DOHH2 (cell line): ENCODE measurements around the gene ZFPM1.

Experiments used
- H3F3A ChIP-seq: fragments of 200-600 bp; sonication (generic), shearing (Covaris generic); 2 replicates; pipeline ENCODE4 v1.6.0; 2016; ENCODE audit warnings: antibody characterized with exemption, mild to moderate bottlenecking; ENCODE audit not compliant: control insufficient read depth, insufficient read depth
- H3K27ac ChIP-seq: fragments of 200-600 bp; sonication (generic); 2 replicates; pipeline ENCODE4 v1.5.1; 2014; ENCODE audit warnings: low read depth, mild to moderate bottlenecking, low read length, moderate library complexity
- H3K27me3 ChIP-seq: fragments of 200-600 bp; sonication (generic); 2 replicates; pipeline ENCODE4 v1.6.1; 2014; ENCODE audit warnings: mild to moderate bottlenecking, low read length, mixed read lengths; ENCODE audit not compliant: control insufficient read depth
- H3K36me3 ChIP-seq: fragments of 200-600 bp; sonication (generic); 2 replicates; pipeline ENCODE4 v1.6.1; 2014; ENCODE audit warnings: mild to moderate bottlenecking, low read length, moderate library complexity, mixed read lengths; ENCODE audit not compliant: control insufficient read depth
- H3K4me1 ChIP-seq: fragments of 200-600 bp; sonication (generic); 2 replicates; pipeline ENCODE4 v1.6.1; 2014; ENCODE audit warnings: mild to moderate bottlenecking, low read length, mixed read lengths; ENCODE audit not compliant: control insufficient read depth
- H3K4me2 ChIP-seq: fragments of 200-600 bp; sonication (generic); 2 replicates; pipeline ENCODE4 v1.6.0; 2014; ENCODE audit warnings: mild to moderate bottlenecking, low read length, moderate library complexity
- H3K4me3 ChIP-seq: fragments of 200-600 bp; sonication (generic); 2 replicates; pipeline ENCODE4 v1.5.1; 2014; ENCODE audit warnings: mild to moderate bottlenecking, low read length, mixed read lengths
- H3K79me2 ChIP-seq: fragments of 200-600 bp; sonication (generic); 2 replicates; pipeline ENCODE4 v1.6.1; 2014; ENCODE audit warnings: mild to moderate bottlenecking, low read length, mixed read lengths; ENCODE audit not compliant: control insufficient read depth
- H3K9me2 ChIP-seq: fragments of 200-600 bp; sonication (generic); replicated peaks from 2 replicates; pipeline ENCODE4 v1.6.1; 2014; ENCODE audit warnings: mild to moderate bottlenecking, low read length, mixed read lengths; ENCODE audit not compliant: control insufficient read depth
- H3K9me3 ChIP-seq: fragments of 200-600 bp; sonication (generic); 2 replicates; pipeline ENCODE4 v1.6.1; 2014; ENCODE audit warnings: antibody characterized with exemption, low read length, mixed read lengths; ENCODE audit not compliant: control insufficient read depth, insufficient read depth
- H4K20me1 ChIP-seq: fragments of 200-600 bp; sonication (generic); 2 replicates; pipeline ENCODE4 v1.6.0; 2014; ENCODE audit warnings: low read depth, mild to moderate bottlenecking, antibody characterized with exemption, low read length, moderate library complexity; ENCODE audit not compliant: control insufficient read depth, insufficient read depth
- EZH2phosphoT487 ChIP-seq: fragments of 200-600 bp; sonication (generic); IDR thresholded peaks from 2 replicates; pipeline ENCODE4 v1.6.1; 2017; ENCODE audit warnings: borderline replicate concordance, mild to moderate bottlenecking, antibody characterized with exemption, low read length, moderate library complexity, mixed read lengths
- TF ChIP-seq, protein P1 (sequence below): fragments of 200-600 bp; sonication (generic); IDR thresholded peaks from one replicate; pipeline ENCODE4 v1.5.1; 2014; ENCODE audit warnings: antibody characterized with exemption, mild to moderate bottlenecking, low read depth, low read length; ENCODE audit not compliant: poor library complexity, severe bottlenecking

Gene ZFPM1

DNA sequence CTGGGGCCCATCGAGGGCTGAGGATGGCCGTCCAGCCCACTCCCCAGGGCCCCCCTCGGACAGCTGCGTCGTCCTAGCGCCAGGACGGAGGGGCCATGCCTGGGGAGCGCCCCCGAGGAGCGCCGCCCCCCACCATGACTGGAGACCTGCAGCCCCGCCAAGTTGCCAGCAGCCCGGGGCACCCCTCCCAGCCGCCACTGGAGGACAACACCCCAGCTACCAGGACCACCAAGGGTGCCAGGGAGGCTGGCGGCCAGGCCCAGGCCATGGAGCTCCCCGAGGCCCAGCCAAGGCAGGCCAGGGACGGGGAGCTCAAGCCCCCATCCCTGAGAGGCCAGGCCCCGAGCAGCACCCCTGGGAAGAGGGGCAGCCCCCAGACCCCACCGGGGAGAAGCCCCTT lies 25.7 kb upstream of the ZFPM1 start:
- Histone ChIP-seq H3K36me3 (no peaks in the 10 kb centered on the region), H3K9me3 (no peaks in the 10 kb centered on the region), H3K4me3 (no peak overlapping the region)

DNA sequence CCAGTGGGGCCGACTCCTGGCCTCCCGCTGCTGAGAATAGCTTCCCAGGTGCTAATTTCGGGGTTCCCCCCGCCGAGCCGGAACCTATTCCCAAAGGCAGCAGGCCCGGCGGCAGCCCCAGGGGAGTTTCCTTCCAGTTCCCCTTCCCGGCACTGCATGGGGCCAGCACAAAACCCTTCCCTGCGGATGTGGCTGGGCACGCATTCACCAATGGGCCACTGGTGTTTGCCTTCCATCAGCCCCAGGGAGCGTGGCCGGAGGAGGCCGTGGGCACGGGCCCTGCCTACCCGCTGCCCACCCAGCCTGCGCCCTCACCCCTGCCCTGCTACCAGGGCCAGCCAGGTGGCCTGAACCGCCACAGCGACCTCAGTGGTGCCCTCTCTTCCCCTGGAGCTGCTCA lies 24.9 kb upstream of the ZFPM1 start:
- H3K79me2 ChIP-seq = no peaks in the 10 kb centered on the region

More for the DNA sequence above, 25.7 kb upstream of the ZFPM1 start:
- Histone ChIP-seq H3K27ac (no peak overlapping the region), H4K20me1 (no peaks in the 10 kb centered on the region), H3K9me2 (no peaks in the 10 kb centered on the region), H3K4me2 (no peak overlapping the region), H3K79me2 (no peaks in the 10 kb centered on the region), H3K27me3 (no peaks in the 10 kb centered on the region), H3K4me1 (peaks cover 6% of the 10 kb centered on the region), H3F3A (no peaks in the 10 kb centered on the region)
- TF ChIP-seq EZH2phosphoT487 = no peak
- TF ChIP-seq, protein P1, sequence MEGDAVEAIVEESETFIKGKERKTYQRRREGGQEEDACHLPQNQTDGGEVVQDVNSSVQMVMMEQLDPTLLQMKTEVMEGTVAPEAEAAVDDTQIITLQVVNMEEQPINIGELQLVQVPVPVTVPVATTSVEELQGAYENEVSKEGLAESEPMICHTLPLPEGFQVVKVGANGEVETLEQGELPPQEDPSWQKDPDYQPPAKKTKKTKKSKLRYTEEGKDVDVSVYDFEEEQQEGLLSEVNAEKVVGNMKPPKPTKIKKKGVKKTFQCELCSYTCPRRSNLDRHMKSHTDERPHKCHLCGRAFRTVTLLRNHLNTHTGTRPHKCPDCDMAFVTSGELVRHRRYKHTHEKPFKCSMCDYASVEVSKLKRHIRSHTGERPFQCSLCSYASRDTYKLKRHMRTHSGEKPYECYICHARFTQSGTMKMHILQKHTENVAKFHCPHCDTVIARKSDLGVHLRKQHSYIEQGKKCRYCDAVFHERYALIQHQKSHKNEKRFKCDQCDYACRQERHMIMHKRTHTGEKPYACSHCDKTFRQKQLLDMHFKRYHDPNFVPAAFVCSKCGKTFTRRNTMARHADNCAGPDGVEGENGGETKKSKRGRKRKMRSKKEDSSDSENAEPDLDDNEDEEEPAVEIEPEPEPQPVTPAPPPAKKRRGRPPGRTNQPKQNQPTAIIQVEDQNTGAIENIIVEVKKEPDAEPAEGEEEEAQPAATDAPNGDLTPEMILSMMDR = no peak

GRCh38 chr16:88428616-88429386 lies 24.3 kb upstream of the ZFPM1 start:
- no peaks in the 10 kb centered on the region for H3K36me3 ChIP-seq
- no peak for TF ChIP-seq EZH2phosphoT487
- TF ChIP-seq, protein P1 = no peak
- H4K20me1 ChIP-seq = no peaks in the 10 kb centered on the region
- H3K27me3 ChIP-seq = no peaks in the 10 kb centered on the region
- no peaks in the 10 kb centered on the region for H3K9me2 ChIP-seq
- H3K27ac ChIP-seq = no peak overlapping the region
- H3K4me1 ChIP-seq = peaks cover 6% of the 10 kb centered on the region
- no peak overlapping the region for H3K4me3 ChIP-seq
- no peaks in the 10 kb centered on the region for H3F3A ChIP-seq
- no peaks in the 10 kb centered on the region for H3K9me3 ChIP-seq
- H3K79me2 ChIP-seq = no peaks in the 10 kb centered on the region
- H3K4me2 ChIP-seq = no peak overlapping the region

More for the DNA sequence above, 24.9 kb upstream of the ZFPM1 start:
- no peak for TF ChIP-seq EZH2phosphoT487
- TF ChIP-seq, protein P1 = no peak
- Histone ChIP-seq H3K4me2 (no peak overlapping the region), H3K27ac (no peak overlapping the region), H3K9me3 (no peaks in the 10 kb centered on the region), H3K36me3 (no peaks in the 10 kb centered on the region), H3K4me1 (peaks cover 6% of the 10 kb centered on the region), H4K20me1 (no peaks in the 10 kb centered on the region), H3K9me2 (no peaks in the 10 kb centered on the region), H3F3A (no peaks in the 10 kb centered on the region), H3K4me3 (no peak overlapping the region), H3K27me3 (no peaks in the 10 kb centered on the region)
